GM23248 (cell line): Measurements from ENCODE around the gene SULT4A1. TPM values are rescaled to one million over a fixed set of nuclear protein-coding genes. Genes with fewer than 3 reads are reported as not detected.

Source experiments
- DNase-seq: peaks from one replicate; pipeline ENCODE4 v3.0.0-alpha.2; 2015
- H2AFZ ChIP-seq: fragments of 200-600 bp; sonication (generic); 2 replicates; pipeline ENCODE4 v1.6.1; 2016; ENCODE audit warnings: antibody characterized with exemption
- H3F3A ChIP-seq: fragments of 200-600 bp; sonication (generic); 2 replicates; pipeline ENCODE4 v1.6.1; 2016; ENCODE audit warnings: mild to moderate bottlenecking, antibody characterized with exemption, mixed run types; ENCODE audit not compliant: insufficient read depth
- H3K27ac ChIP-seq: fragments of 200-600 bp; sonication (generic); 2 replicates; pipeline ENCODE4 v1.5.1; 2016; ENCODE audit warnings: mild to moderate bottlenecking
- H3K27me3 ChIP-seq: fragments of 200-600 bp; sonication (generic); replicated peaks from 2 replicates; pipeline ENCODE4 v1.6.1; 2016; ENCODE audit warnings: mild to moderate bottlenecking; ENCODE audit not compliant: insufficient read depth
- H3K36me3 ChIP-seq: fragments of 200-600 bp; sonication (generic); 2 replicates; pipeline ENCODE4 v1.6.1; 2016; ENCODE audit warnings: low read depth, mild to moderate bottlenecking
- H3K4me1 ChIP-seq: fragments of 200-600 bp; sonication (generic); 2 replicates; pipeline ENCODE4 v1.6.1; 2016; ENCODE audit warnings: mild to moderate bottlenecking; ENCODE audit not compliant: insufficient read depth
- H3K4me2 ChIP-seq: fragments of 200-600 bp; sonication (generic); one replicate; pipeline ENCODE4 v1.6.1; 2016; ENCODE audit warnings: mild to moderate bottlenecking; ENCODE audit not compliant: unreplicated experiment
- H3K4me3 ChIP-seq: fragments of 200-600 bp; sonication (generic); 2 replicates; pipeline ENCODE4 v1.5.1; 2016; ENCODE audit warnings: mild to moderate bottlenecking
- H3K79me2 ChIP-seq: fragments of 200-600 bp; sonication (generic); 2 replicates; pipeline ENCODE4 v1.6.1; 2016; ENCODE audit warnings: mild to moderate bottlenecking; ENCODE audit not compliant: insufficient read depth
- H3K9ac ChIP-seq: fragments of 200-600 bp; sonication (generic); 2 replicates; pipeline ENCODE4 v1.6.1; 2016; ENCODE audit warnings: mild to moderate bottlenecking
- H3K9me2 ChIP-seq: fragments of 200-600 bp; sonication (generic); 2 replicates; pipeline ENCODE4 v1.6.1; 2016; ENCODE audit warnings: mixed run types, mild to moderate bottlenecking, moderate library complexity; ENCODE audit not compliant: insufficient read depth
- H3K9me3 ChIP-seq: fragments of 200-600 bp; sonication (generic); one replicate; pipeline ENCODE4 v1.6.1; 2017; ENCODE audit warnings: low read depth
- H4K20me1 ChIP-seq: fragments of 200-600 bp; sonication (generic); 2 replicates; pipeline ENCODE4 v1.6.0; 2016; ENCODE audit not compliant: insufficient read depth
- EZH2 ChIP-seq: fragments of 200-600 bp; sonication (generic); IDR thresholded peaks from 2 replicates; pipeline ENCODE4 v1.6.1; 2018; ENCODE audit warnings: antibody characterized with exemption, mild to moderate bottlenecking; ENCODE audit not compliant: insufficient read depth, poor library complexity, severe bottlenecking
- EZH2phosphoT487 ChIP-seq: fragments of 200-600 bp; sonication (generic); IDR thresholded peaks from 2 replicates; pipeline ENCODE4 v1.6.1; 2018; ENCODE audit warnings: antibody characterized with exemption, moderate library complexity, mild to moderate bottlenecking, low read depth; ENCODE audit not compliant: insufficient read depth
- WGBS, 2 experiments: methylation state at CpG; one replicate each; pipeline ENCODE4 v1.1.6; 2015 to 2017; ENCODE audit warnings: low lambda C conversion rate in 2 of 2, low coverage in 1 of 2; ENCODE audit errors: missing lambda C conversion rate in 2 of 2; 5-methylcytosine and 5-hydroxymethylcytosine counted together
- in situ Hi-C: fragments of 300-500 bp; cut with MboI; formaldehyde crosslinking; loops from 2 replicates; pipeline ENCODE4 v1.15.0; 2020
- polyA plus RNA-seq: library from polyadenylated mRNA; unstranded; fragments of >200 nt; fragmentation: Nextera tagmentation; extraction: Ambion mirVana; gene quantifications from 2 replicates; pipeline ENCODE4 v1.2.1, GENCODE V29; 2016
- total RNA-seq: library from RNA; depleted of rRNA; stranded (reverse); fragments of >200 nt; shearing (Covaris generic); gene quantifications from 2 replicates; pipeline ENCODE4 v1.2.3, GENCODE V29; 2014

Gene SULT4A1
- total and polyA plus RNA-seq, 2 experiments from 2014 or later = not detected

DNA sequence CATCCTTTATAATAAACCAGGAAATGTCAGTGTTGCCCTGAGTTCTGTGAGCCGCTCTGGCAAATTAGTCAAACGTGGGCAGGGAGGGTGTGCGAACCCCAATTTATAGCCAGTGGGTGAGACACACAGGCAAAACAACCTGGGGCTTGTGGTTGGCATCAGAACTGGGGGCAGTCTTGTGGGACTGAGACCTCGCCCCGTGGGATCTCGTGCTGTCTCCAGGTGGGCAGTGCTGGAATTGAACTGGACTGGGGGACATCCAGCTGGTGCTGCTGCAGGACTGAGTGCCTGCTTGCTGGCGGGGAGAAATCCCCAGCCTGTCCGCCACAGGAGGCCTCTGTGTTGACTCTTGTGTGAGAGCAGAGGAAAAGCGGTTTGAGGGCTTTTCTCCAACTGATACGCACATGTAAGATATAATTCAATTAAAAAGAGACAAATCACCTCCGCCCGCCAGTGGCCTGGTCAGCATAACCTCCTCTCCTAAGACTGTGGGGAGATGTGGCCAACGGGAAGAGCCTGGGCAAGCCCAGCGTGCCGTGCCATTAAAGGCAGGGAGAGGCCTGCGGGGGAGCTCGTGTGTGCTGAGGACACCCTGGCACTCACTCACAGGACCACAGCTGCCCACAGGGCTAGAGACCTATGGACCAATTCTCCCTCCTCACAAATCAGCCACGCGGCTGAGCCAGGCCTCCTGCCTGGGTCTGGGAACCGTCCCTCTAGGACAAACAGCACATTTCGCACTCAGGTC, 18.4 kb downstream of the SULT4A1 start:
- no peaks in the 10 kb centered on the region for H3K36me3 ChIP-seq
- no peaks in the 10 kb centered on the region for H3K79me2 ChIP-seq
- no peaks in the 10 kb centered on the region for H3K9me2 ChIP-seq
- TF ChIP-seq EZH2 = no peak
- no peak for TF ChIP-seq EZH2phosphoT487
- no peak overlapping the region for H2AFZ ChIP-seq
- no peaks in the 10 kb centered on the region for H3F3A ChIP-seq
- 69 to 76% methylated on average over 19 of the region's 21 CpGs for WGBS, 2 experiments
- no peaks in the 10 kb centered on the region for H3K4me1 ChIP-seq
- no peak for DNase-seq
- H3K27me3 ChIP-seq = no peaks in the 10 kb centered on the region
- no peaks in the 10 kb centered on the region for H3K9me3 ChIP-seq
- H3K27ac ChIP-seq = no peak overlapping the region
- H3K4me3 ChIP-seq = no peak overlapping the region
- H3K9ac ChIP-seq = no peak overlapping the region
- in situ Hi-C loops = no loop called here
- H3K4me2 ChIP-seq = no peak overlapping the region
- no peaks in the 10 kb centered on the region for H4K20me1 ChIP-seq

- Histone ChIP-seq H4K20me1 (no peaks in the 10 kb centered on the region), H3K4me3 (no peak overlapping the region), H3K9me2 (no peaks in the 10 kb centered on the region), H3K9me3 (no peaks in the 10 kb centered on the region), H3K9ac (no peak overlapping the region), H3F3A (no peaks in the 10 kb centered on the region), H3K4me1 (no peaks in the 10 kb centered on the region), H2AFZ (no peak overlapping the region), H3K27me3 (no peaks in the 10 kb centered on the region), H3K27ac (no peak overlapping the region), H3K79me2 (no peaks in the 10 kb centered on the region), H3K4me2 (no peak overlapping the region), H3K36me3 (no peaks in the 10 kb centered on the region)
- no peak for TF ChIP-seq EZH2
- no peak for TF ChIP-seq EZH2phosphoT487
- 69 to 78% methylated on average over 16 to 21 of the region's 21 CpGs for WGBS, 2 experiments
- no peak for DNase-seq
- in situ Hi-C loops = no loop called here
Measured at GRCh38 chr22:43841742-43842141, 20.6 kb downstream of the SULT4A1 start.

- Histone ChIP-seq H3K9ac (no peak overlapping the region), H3K9me2 (no peaks in the 10 kb centered on the region), H3K4me2 (no peak overlapping the region), H3K4me1 (no peaks in the 10 kb centered on the region), H2AFZ (no peak overlapping the region), H3K4me3 (no peak overlapping the region), H3F3A (no peaks in the 10 kb centered on the region), H3K27me3 (no peaks in the 10 kb centered on the region), H4K20me1 (no peaks in the 10 kb centered on the region), H3K27ac (no peak overlapping the region), H3K79me2 (no peaks in the 10 kb centered on the region), H3K36me3 (no peaks in the 10 kb centered on the region), H3K9me3 (no peaks in the 10 kb centered on the region)
- DNase-seq = no peak
- 71 to 75% methylated on average over 16 of the region's 16 CpGs for WGBS, 2 experiments
- in situ Hi-C loops = no loop called here
- TF ChIP-seq EZH2phosphoT487 (no peak), EZH2 (no peak)
Measured at GRCh38 chr22:43840851-43841250, 21.5 kb downstream of the SULT4A1 start.

- Histone ChIP-seq H3K4me3 (no peak overlapping the region), H2AFZ (no peak overlapping the region), H3K9ac (no peak overlapping the region), H4K20me1 (no peaks in the 10 kb centered on the region), H3K79me2 (no peaks in the 10 kb centered on the region), H3K36me3 (no peaks in the 10 kb centered on the region), H3K9me3 (no peaks in the 10 kb centered on the region), H3K9me2 (no peaks in the 10 kb centered on the region), H3K27me3 (no peaks in the 10 kb centered on the region), H3K4me2 (no peak overlapping the region), H3K27ac (no peak overlapping the region), H3K4me1 (no peaks in the 10 kb centered on the region), H3F3A (no peaks in the 10 kb centered on the region)
- in situ Hi-C loops = no loop called here
- 64 to 69% methylated on average over 11 to 13 of the region's 13 CpGs for WGBS, 2 experiments
- TF ChIP-seq EZH2phosphoT487 (no peak), EZH2 (no peak)
- DNase-seq = no peak
Measured at GRCh38 chr22:43840431-43840830, 21.9 kb downstream of the SULT4A1 start.
